SK-N-SH (cell line): ENCODE data around the gene CUX1. TPM values are rescaled to one million over a fixed set of nuclear protein-coding genes. Genes with fewer than 3 reads are reported as not detected.

Experiments
- CTCF ChIA-PET: fragments of 300-600, 350-600 bp; formaldehyde crosslinking; extraction: SDS; loops from one replicate; lab custom pipeline; 2021; lab: Yijun Ruan, JAX
- POLR2A ChIA-PET: fragments of 350-600 bp; sonication (Branson Sonifier 250); formaldehyde crosslinking; extraction: SDS; loops from one replicate; lab custom pipeline; 2020; ENCODE audit warnings: antibody characterized with exemption, inconsistent platforms; lab: Yijun Ruan, JAX
- DNase-seq: peaks from one replicate; pipeline ENCODE4 v3.0.0; 2012
- H2AFZ ChIP-seq: fragments of 200-600 bp; sonication (generic); 2 replicates; pipeline ENCODE4 v1.8.1; 2016; ENCODE audit warnings: antibody characterized with exemption, mild to moderate bottlenecking, low read depth
- H3F3A ChIP-seq: fragments of 200-600 bp; sonication (generic); replicated peaks from 2 replicates; pipeline ENCODE3; 2016; ENCODE audit warnings: antibody characterized with exemption, mild to moderate bottlenecking; ENCODE audit not compliant: insufficient read depth
- H3K27ac ChIP-seq, 2 experiments: fragments of 200-500 bp in 1 of 2; fragments of 200-600 bp in 1 of 2; sonication (Bioruptor generic) in 1 of 2; sonication (generic), shearing (Covaris generic) in 1 of 2; 2 replicates each; pipeline versions ENCODE4 v1.5.1 to v1.6.1; 2014 to 2016; ENCODE audit warnings: low read depth in 2 of 2, inconsistent platforms in 1 of 2, low read length in 1 of 2, mild to moderate bottlenecking in 1 of 2, mixed read lengths in 1 of 2
- H3K27me3 ChIP-seq: fragments of 200-600 bp; sonication (generic), shearing (Covaris generic); 2 replicates; pipeline ENCODE4 v1.6.1; 2016; ENCODE audit warnings: mixed run types; ENCODE audit not compliant: insufficient read depth
- H3K36me3 ChIP-seq, 2 experiments: fragments of 200-500 bp in 1 of 2; fragments of 200-600 bp in 1 of 2; sonication (Bioruptor generic) in 1 of 2; sonication (generic) in 1 of 2; replicated peaks in 1 of 2; 2 replicates each; pipeline versions ENCODE3 to v1.5.1; 2014 to 2016; ENCODE audit warnings: low read length in 1 of 2, mild to moderate bottlenecking in 1 of 2; ENCODE audit not compliant: insufficient read depth in 2 of 2, control insufficient read depth in 1 of 2
- H3K4me1 ChIP-seq, 2 experiments: fragments of 200-500 bp in 1 of 2; fragments of 200-600 bp in 1 of 2; sonication (Bioruptor generic) in 1 of 2; sonication (generic), shearing (Covaris generic) in 1 of 2; 2 replicates each; pipeline versions ENCODE4 v1.5.1 to v1.6.1; 2014 to 2016; ENCODE audit warnings: low read depth in 1 of 2, low read length in 1 of 2, mixed run types in 1 of 2; ENCODE audit not compliant: insufficient read depth in 2 of 2, control insufficient read depth in 1 of 2
- H3K4me2 ChIP-seq: fragments of 200-600 bp; sonication (generic), shearing (Covaris generic); 2 replicates; pipeline ENCODE4 v1.6.1; 2017; ENCODE audit warnings: mixed run types
- H3K4me3 ChIP-seq, 2 experiments: fragments of 200-500 bp in 1 of 2; fragments of 200-600 bp in 1 of 2; sonication (Bioruptor generic) in 1 of 2; sonication (generic), shearing (Covaris generic) in 1 of 2; 2 replicates each; pipeline versions ENCODE4 v1.5.1 to v1.8.1; 2014 to 2016; ENCODE audit warnings: low read depth in 2 of 2, inconsistent platforms in 1 of 2, low read length in 1 of 2, mild to moderate bottlenecking in 1 of 2, mixed read lengths in 1 of 2, moderate library complexity in 1 of 2
- H3K79me2 ChIP-seq: fragments of 200-600 bp; sonication (generic); 2 replicates; pipeline ENCODE4 v1.8.1; 2017; ENCODE audit warnings: mild to moderate bottlenecking; ENCODE audit not compliant: insufficient read depth
- H3K9ac ChIP-seq: fragments of 200-600 bp; sonication (generic); 2 replicates; pipeline ENCODE4 v1.6.1; 2017; ENCODE audit warnings: mixed run types
- H3K9me2 ChIP-seq: fragments of 200-600 bp; sonication (generic); 2 replicates; pipeline ENCODE4 v1.6.1; 2017; ENCODE audit warnings: mixed run types
- H3K9me3 ChIP-seq: fragments of 200-600 bp; sonication (generic); 2 replicates; pipeline ENCODE4 v1.6.1; 2017; ENCODE audit warnings: mixed run types, mild to moderate bottlenecking, moderate library complexity
- H4K20me1 ChIP-seq: fragments of 200-600 bp; sonication (generic); 2 replicates; pipeline ENCODE4 v1.6.1; 2017; ENCODE audit warnings: mild to moderate bottlenecking, mixed run types; ENCODE audit not compliant: insufficient read depth
- EP300 ChIP-seq, 2 experiments: IDR thresholded peaks; 2 replicates each; pipeline versions ENCODE4 v1.4.0 to v1.6.1; 2012; ENCODE audit warnings: borderline replicate concordance in 1 of 2, low read depth in 1 of 2, low read length in 1 of 2
- EZH2phosphoT487 ChIP-seq: fragments of 200-600 bp; sonication (generic); IDR thresholded peaks from 2 replicates; pipeline ENCODE4 v1.6.1; 2017; ENCODE audit warnings: low read depth, mixed run types, mild to moderate bottlenecking, antibody characterized with exemption, moderate library complexity, borderline replicate concordance
- GATA2 ChIP-seq: sonication (generic); formaldehyde crosslinking; IDR thresholded peaks from 2 replicates; pipeline ENCODE4 v1.5.0; 2020; ENCODE audit warnings: mild to moderate bottlenecking, missing genetic modification reagents
- IRF3 ChIP-seq: fragments of 150-350 bp; IDR thresholded peaks from 2 replicates; pipeline ENCODE4 v1.6.1; 2016; ENCODE audit warnings: mild to moderate bottlenecking, low read depth, low read length
- MEF2A ChIP-seq: IDR thresholded peaks from 2 replicates; pipeline ENCODE4 v1.4.0; 2012; ENCODE audit warnings: low read depth, borderline replicate concordance
- MXI1 ChIP-seq: IDR thresholded peaks from 2 replicates; pipeline ENCODE4 v1.6.1; 2012; ENCODE audit warnings: mild to moderate bottlenecking, low read depth, low read length, improper control_type of control experiment
- POLR2AphosphoS5 ChIP-seq: IDR thresholded peaks from 2 replicates; pipeline ENCODE4 v1.6.1; 2012; ENCODE audit warnings: low read depth, low read length
- RAD21 ChIP-seq: IDR thresholded peaks from 2 replicates; pipeline ENCODE4 v1.6.1; 2012; ENCODE audit warnings: mild to moderate bottlenecking, low read length
- REST ChIP-seq: IDR thresholded peaks from 2 replicates; pipeline ENCODE4 v1.6.1; 2012; ENCODE audit warnings: mild to moderate bottlenecking, low read depth, low read length, moderate library complexity
- SMC3 ChIP-seq: IDR thresholded peaks from 2 replicates; pipeline ENCODE4 v1.6.1; 2012; ENCODE audit warnings: low read depth, low read length, improper control_type of control experiment
- TAF1 ChIP-seq: IDR thresholded peaks from 2 replicates; pipeline ENCODE4 v1.6.1; 2012; ENCODE audit warnings: low read depth, mild to moderate bottlenecking, low read length, moderate library complexity, borderline replicate concordance
- TEAD4 ChIP-seq: IDR thresholded peaks from 2 replicates; pipeline ENCODE4 v1.4.0; 2012; ENCODE audit warnings: mild to moderate bottlenecking, borderline replicate concordance; ENCODE audit not compliant: insufficient read depth
- WGBS: methylation state at CpG from one replicate; pipeline ENCODE4 v1.1.6; 2017; ENCODE audit warnings: low lambda C conversion rate; 5-methylcytosine and 5-hydroxymethylcytosine counted together
- polyA plus RNA-seq, 3 experiments: library from polyadenylated mRNA; depleted of rRNA; stranded (reverse); fragments of >200 nt; gene quantifications; 2 replicates each; pipeline ENCODE4 v1.2.3, GENCODE V29; 2012
- TF ChIP-seq, protein P1 (sequence below): fragments of 150-350 bp; IDR thresholded peaks from 2 replicates; pipeline ENCODE4 v1.6.1; 2017; ENCODE audit warnings: antibody characterized with exemption, low read length, low read depth, borderline replicate concordance

CUX1 gene
- polyA plus RNA-seq, 1 of the 3 experiments (the other 2 are of a cell fraction) = 68.6 TPM

- no peak for TF ChIP-seq REST
- TF ChIP-seq, all 33 proteins: peak for 0
Measured at GRCh38 chr7:102188746-102189145, 371.3 kb downstream of the CUX1 start (continued).

GRCh38 chr7:102189756-102190155, 372.3 kb downstream of the CUX1 start:
- CTCF ChIA-PET = interaction anchor here (1.1 to 1.4 kb wide), 2 partner anchors 16 to 47 kb away, joined by 3 to 4 read pairs; no protein-coding TSS in a partner anchor
- no peak overlapping the region for H2AFZ ChIP-seq
- H3K4me3 ChIP-seq = no peak overlapping the region
- POLR2A ChIA-PET = no interaction called here
- H3K9me2 ChIP-seq = no peaks in the 10 kb centered on the region
- no peaks in the 10 kb centered on the region for H3K79me2 ChIP-seq
- H3K27me3 ChIP-seq = no peaks in the 10 kb centered on the region
- 89% methylated on average over 7 of the region's 7 CpGs for WGBS
- H3K9ac ChIP-seq = no peak overlapping the region
- H3F3A ChIP-seq = peaks cover 3% of the 10 kb centered on the region
- no peak overlapping the region for H3K27ac ChIP-seq
- H4K20me1 ChIP-seq = no peaks in the 10 kb centered on the region
- peaks cover 0 to 13% of the 10 kb centered on the region in 2 experiments; a peak in 1 of 4 replicates for H3K4me1 ChIP-seq
- H3K4me2 ChIP-seq = no peak overlapping the region
- H3K36me3 ChIP-seq = peaks cover 30 to 33% of the 10 kb centered on the region in 2 experiments
- no peaks in the 10 kb centered on the region for H3K9me3 ChIP-seq
- no peak for DNase-seq
- TF ChIP-seq RAD21 = no peak

- ChIA-PET POLR2A (no interaction called here), CTCF (interaction anchor here (1.1 kb wide), 1 partner anchor 46 kb away, joined by 3 read pairs; no protein-coding TSS in a partner anchor)
- Histone ChIP-seq H4K20me1 (no peaks in the 10 kb centered on the region), H3K27ac (no peak overlapping the region), H3K4me1 (peaks cover 0 to 13% of the 10 kb centered on the region in 2 experiments; a peak in 1 of 4 replicates), H3K4me3 (no peak overlapping the region), H3K27me3 (no peaks in the 10 kb centered on the region), H3K9me2 (no peaks in the 10 kb centered on the region), H3K9ac (no peak overlapping the region), H2AFZ (no peak overlapping the region), H3K9me3 (no peaks in the 10 kb centered on the region), H3K36me3 (peaks cover 27 to 29% of the 10 kb centered on the region in 2 experiments), H3K79me2 (no peaks in the 10 kb centered on the region), H3K4me2 (no peak overlapping the region), H3F3A (peaks cover 3% of the 10 kb centered on the region)
- WGBS = 88% methylated on average over 13 of the region's 13 CpGs
- TF ChIP-seq IRF3 (no peak), TEAD4 (no peak), EZH2phosphoT487 (no peak), SMC3 (no peak), MXI1 (no peak), EP300 (IDR thresholded peaks at IDR 0.05; ENCODE audit: borderline replicate concordance in 1 of 2, low read depth in 1 of 2, low read length in 1 of 2) (no peak), MEF2A (no peak), POLR2AphosphoS5 (no peak), GATA2 (no peak), TAF1 (no peak)
- TF ChIP-seq, protein P1, sequence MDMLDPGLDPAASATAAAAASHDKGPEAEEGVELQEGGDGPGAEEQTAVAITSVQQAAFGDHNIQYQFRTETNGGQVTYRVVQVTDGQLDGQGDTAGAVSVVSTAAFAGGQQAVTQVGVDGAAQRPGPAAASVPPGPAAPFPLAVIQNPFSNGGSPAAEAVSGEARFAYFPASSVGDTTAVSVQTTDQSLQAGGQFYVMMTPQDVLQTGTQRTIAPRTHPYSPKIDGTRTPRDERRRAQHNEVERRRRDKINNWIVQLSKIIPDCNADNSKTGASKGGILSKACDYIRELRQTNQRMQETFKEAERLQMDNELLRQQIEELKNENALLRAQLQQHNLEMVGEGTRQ = no peak
- no peak for DNase-seq
Measured at GRCh38 chr7:102190776-102191350, 373.4 kb downstream of the CUX1 start.
